ENCODE results near the gene C8G. TPM values are rescaled to one million over a fixed set of nuclear protein-coding genes. Genes with fewer than 3 reads are reported as not detected.

The C8G gene
- total and polyA plus RNA-seq, 9 of the 15 experiments (the other 6 are each of a cell fraction or from before 2014, with no cell fraction given): 0.35 to 5.9 (median 2.7) TPM; not detected in 2

DNA sequence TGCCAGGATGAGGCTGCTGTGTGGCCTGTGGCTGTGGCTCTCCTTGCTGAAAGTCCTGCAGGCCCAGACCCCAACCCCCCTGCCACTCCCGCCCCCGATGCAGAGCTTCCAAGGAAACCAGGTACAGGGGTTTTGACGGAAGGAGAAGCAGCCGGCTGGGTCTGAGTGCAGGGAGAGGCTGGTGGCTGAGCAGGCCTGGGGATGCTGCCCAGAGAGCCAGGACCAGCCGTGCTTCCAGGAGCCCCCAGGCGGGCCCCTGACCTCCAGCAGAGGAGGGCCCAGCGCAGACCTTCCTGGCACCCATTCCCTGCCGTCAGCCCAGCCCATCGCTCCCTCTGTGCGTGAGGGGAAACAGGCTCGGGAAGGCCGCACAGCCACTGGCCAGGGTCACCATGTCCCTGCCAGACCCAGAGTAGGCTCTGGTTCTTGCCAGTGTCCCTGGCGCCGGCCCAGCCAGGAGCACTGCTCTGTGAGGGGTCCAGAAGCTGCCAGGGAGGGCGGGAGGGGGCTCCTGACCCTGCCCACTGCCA lies 7.3 kb downstream of the C8G start:
- Histone ChIP-seq H3K4me1 (replicated peaks in 1 of 2; ENCODE audit: control insufficient read depth in 2 of 2, insufficient read depth in 2 of 2, low read length in 2 of 2) (peaks cover 3 to 69% of the 10 kb centered on the region in 2 experiments; a peak in 4 of 5 replicates), H2AFZ (ENCODE audit: low read depth, low read length) (no peak overlapping the region), H4K20me1 (replicated peaks; ENCODE audit: control insufficient read depth, insufficient read depth, low read length) (0 out of 2 replicates have a peak, but pooled peaks cover 4% of the 10 kb centered on the region), H3K36me3 (ENCODE audit: control insufficient read depth, insufficient read depth, low read length) (no peaks in the 10 kb centered on the region), H3K27me3 (ENCODE audit: control insufficient read depth in 2 of 2, insufficient read depth in 2 of 2, low read length in 2 of 2) (peaks cover 2 to 7% of the 10 kb centered on the region in 2 experiments; a peak in 3 of 5 replicates), H3K79me2 (ENCODE audit: control insufficient read depth, insufficient read depth, low read length) (no peaks in the 10 kb centered on the region), H3K27ac (ENCODE audit: extremely low read depth, low read depth, low read length) (no peak overlapping the region), H3K9me1 (ENCODE audit: control insufficient read depth, insufficient read depth, low read length) (peaks cover 2% of the 10 kb centered on the region), H3K9ac (ENCODE audit: insufficient read depth in 1 of 2, low read depth in 2 of 2, low read length in 2 of 2) (no peak overlapping the region), H3K9me3 (replicated peaks; ENCODE audit: control insufficient read depth, insufficient read depth, low read depth, low read length) (no peaks in the 10 kb centered on the region), H3K4me2 (ENCODE audit: insufficient read depth, low read length) (no peak overlapping the region), H3K4me3 (no peak overlapping the region)
- no peak for TF ChIP-seq CREB1 (IDR thresholded peaks at IDR 0.05)
- no peak for TF ChIP-seq CREB1 (CRISPR knock-in tag; IDR thresholded peaks at IDR 0.05)
- TF ChIP-seq ZC3H11A (IDR thresholded peaks at IDR 0.05; ENCODE audit: low read depth, low read length): no peak
- no peak for TF ChIP-seq MYBL2 (IDR thresholded peaks at IDR 0.05; ENCODE audit: low read depth)
- TF ChIP-seq MYBL2 (CRISPR knock-in tag; IDR thresholded peaks at IDR 0.05; ENCODE audit: borderline replicate concordance): no peak
- no peak for TF ChIP-seq PHF21A (IDR thresholded peaks at IDR 0.05; ENCODE audit: borderline replicate concordance, low read depth)
- no peak for TF ChIP-seq MLLT1 (IDR thresholded peaks at IDR 0.05)
- intact Hi-C loops (cut with micrococcal nuclease) (no loop called here), in situ Hi-C loops (cut with MboI) (no loop called here)
- ChIA-PET POLR2A (interaction anchor here (0.7 kb wide), 2 partner anchors 24 to 50 kb away, joined by 3 read pairs; no protein-coding TSS in a partner anchor), CTCF (ENCODE audit: low intra/inter-chr PET ratio) (no interaction called here)
- BruUV-seq (replicated peaks): no TSS peak
- FAIRE-seq: no peak
- WGBS (ENCODE audit: insufficient coverage, low coverage, missing lambda C conversion rate): 68% methylated on average over 12 of the region's 15 CpGs
- no peak for DNase-seq (ENCODE audit: extremely low read depth in 1 of 4, low spot score in 3 of 4)
- ATAC-seq: no peak
